ENCODE measurements around the gene PSTK. TPM values are rescaled to one million over a fixed set of nuclear protein-coding genes. Genes with fewer than 3 reads are reported as not detected.

Gene PSTK
- total and polyA plus RNA-seq, 2 of the 13 experiments (the other 11 are each of a cell fraction or from before 2014, with no cell fraction given): 8.2 to 9.3 TPM

GRCh38 chr10:122953902-122954730 is 26.1 kb upstream of the PSTK start, which contains the start of gene C10orf88 (continued):
- TF ChIP-seq, protein P1, sequence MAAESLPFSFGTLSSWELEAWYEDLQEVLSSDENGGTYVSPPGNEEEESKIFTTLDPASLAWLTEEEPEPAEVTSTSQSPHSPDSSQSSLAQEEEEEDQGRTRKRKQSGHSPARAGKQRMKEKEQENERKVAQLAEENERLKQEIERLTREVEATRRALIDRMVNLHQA (CRISPR knock-in tag; IDR thresholded peaks at IDR 0.05): no peak
- TF ChIP-seq TP53 (CRISPR knock-in tag; conservative IDR thresholded peaks at IDR 0.05): no peak
- peak; percentile 95 for TF ChIP-seq YEATS2 (CRISPR knock-in tag; IDR thresholded peaks at IDR 0.05; ENCODE audit: borderline replicate concordance)
- TF ChIP-seq IRX3 (CRISPR knock-in tag; IDR thresholded peaks at IDR 0.05; ENCODE audit: borderline replicate concordance, low read depth): peak; percentile 88; the same call in 1 of the 2 replicates
- TF ChIP-seq AKAP8 (CRISPR knock-in tag; IDR thresholded peaks at IDR 0.05): peak; percentile 80
- peak; percentile 93; the same call in 1 of the 2 replicates for TF ChIP-seq ZBTB8A (CRISPR knock-in tag; IDR thresholded peaks at IDR 0.05; ENCODE audit: borderline replicate concordance, low read depth)
- TF ChIP-seq, protein P2, sequence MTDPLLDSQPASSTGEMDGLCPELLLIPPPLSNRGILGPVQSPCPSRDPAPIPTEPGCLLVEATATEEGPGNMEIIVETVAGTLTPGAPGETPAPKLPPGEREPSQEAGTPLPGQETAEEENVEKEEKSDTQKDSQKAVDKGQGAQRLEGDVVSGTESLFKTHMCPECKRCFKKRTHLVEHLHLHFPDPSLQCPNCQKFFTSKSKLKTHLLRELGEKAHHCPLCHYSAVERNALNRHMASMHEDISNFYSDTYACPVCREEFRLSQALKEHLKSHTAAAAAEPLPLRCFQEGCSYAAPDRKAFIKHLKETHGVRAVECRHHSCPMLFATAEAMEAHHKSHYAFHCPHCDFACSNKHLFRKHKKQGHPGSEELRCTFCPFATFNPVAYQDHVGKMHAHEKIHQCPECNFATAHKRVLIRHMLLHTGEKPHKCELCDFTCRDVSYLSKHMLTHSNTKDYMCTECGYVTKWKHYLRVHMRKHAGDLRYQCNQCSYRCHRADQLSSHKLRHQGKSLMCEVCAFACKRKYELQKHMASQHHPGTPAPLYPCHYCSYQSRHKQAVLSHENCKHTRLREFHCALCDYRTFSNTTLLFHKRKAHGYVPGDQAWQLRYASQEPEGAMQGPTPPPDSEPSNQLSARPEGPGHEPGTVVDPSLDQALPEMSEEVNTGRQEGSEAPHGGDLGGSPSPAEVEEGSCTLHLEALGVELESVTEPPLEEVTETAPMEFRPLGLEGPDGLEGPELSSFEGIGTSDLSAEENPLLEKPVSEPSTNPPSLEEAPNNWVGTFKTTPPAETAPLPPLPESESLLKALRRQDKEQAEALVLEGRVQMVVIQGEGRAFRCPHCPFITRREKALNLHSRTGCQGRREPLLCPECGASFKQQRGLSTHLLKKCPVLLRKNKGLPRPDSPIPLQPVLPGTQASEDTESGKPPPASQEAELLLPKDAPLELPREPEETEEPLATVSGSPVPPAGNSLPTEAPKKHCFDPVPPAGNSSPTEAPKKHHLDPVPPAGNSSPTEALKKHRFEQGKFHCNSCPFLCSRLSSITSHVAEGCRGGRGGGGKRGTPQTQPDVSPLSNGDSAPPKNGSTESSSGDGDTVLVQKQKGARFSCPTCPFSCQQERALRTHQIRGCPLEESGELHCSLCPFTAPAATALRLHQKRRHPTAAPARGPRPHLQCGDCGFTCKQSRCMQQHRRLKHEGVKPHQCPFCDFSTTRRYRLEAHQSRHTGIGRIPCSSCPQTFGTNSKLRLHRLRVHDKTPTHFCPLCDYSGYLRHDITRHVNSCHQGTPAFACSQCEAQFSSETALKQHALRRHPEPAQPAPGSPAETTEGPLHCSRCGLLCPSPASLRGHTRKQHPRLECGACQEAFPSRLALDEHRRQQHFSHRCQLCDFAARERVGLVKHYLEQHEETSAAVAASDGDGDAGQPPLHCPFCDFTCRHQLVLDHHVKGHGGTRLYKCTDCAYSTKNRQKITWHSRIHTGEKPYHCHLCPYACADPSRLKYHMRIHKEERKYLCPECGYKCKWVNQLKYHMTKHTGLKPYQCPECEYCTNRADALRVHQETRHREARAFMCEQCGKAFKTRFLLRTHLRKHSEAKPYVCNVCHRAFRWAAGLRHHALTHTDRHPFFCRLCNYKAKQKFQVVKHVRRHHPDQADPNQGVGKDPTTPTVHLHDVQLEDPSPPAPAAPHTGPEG (CRISPR knock-in tag; IDR thresholded peaks at IDR 0.05): peak; percentile 94
- TF ChIP-seq JARID2 (CRISPR knock-in tag; IDR thresholded peaks at IDR 0.05; ENCODE audit: insufficient replicate concordance): peak; percentile 65
- TF ChIP-seq MEIS2 (CRISPR knock-in tag; IDR thresholded peaks at IDR 0.05): 0 out of 2 replicates have a peak, but pooled peaks have one; percentile 18
- no peak; the same call in 1 of the 2 replicates for TF ChIP-seq ZNF670 (CRISPR knock-in tag; IDR thresholded peaks at IDR 0.05; ENCODE audit: borderline replicate concordance)
- TF ChIP-seq ERF (CRISPR knock-in tag; IDR thresholded peaks at IDR 0.05): peak; percentile 93
- TF ChIP-seq ZNF597 (CRISPR knock-in tag; IDR thresholded peaks at IDR 0.05): no peak
- TF ChIP-seq, protein P3, sequence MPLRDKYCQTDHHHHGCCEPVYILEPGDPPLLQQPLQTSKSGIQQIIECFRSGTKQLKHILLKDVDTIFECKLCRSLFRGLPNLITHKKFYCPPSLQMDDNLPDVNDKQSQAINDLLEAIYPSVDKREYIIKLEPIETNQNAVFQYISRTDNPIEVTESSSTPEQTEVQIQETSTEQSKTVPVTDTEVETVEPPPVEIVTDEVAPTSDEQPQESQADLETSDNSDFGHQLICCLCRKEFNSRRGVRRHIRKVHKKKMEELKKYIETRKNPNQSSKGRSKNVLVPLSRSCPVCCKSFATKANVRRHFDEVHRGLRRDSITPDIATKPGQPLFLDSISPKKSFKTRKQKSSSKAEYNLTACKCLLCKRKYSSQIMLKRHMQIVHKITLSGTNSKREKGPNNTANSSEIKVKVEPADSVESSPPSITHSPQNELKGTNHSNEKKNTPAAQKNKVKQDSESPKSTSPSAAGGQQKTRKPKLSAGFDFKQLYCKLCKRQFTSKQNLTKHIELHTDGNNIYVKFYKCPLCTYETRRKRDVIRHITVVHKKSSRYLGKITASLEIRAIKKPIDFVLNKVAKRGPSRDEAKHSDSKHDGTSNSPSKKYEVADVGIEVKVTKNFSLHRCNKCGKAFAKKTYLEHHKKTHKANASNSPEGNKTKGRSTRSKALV (CRISPR knock-in tag; IDR thresholded peaks at IDR 0.05): 0 out of 2 replicates have a peak, but pooled peaks have one; percentile 28
- peak; percentile 70; the same call in 1 of the 2 replicates for TF ChIP-seq SRF (IDR thresholded peaks at IDR 0.05; ENCODE audit: low read depth, low read length)
- TF ChIP-seq RORA (CRISPR knock-in tag; IDR thresholded peaks at IDR 0.05): no peak
- TF ChIP-seq, protein P4, sequence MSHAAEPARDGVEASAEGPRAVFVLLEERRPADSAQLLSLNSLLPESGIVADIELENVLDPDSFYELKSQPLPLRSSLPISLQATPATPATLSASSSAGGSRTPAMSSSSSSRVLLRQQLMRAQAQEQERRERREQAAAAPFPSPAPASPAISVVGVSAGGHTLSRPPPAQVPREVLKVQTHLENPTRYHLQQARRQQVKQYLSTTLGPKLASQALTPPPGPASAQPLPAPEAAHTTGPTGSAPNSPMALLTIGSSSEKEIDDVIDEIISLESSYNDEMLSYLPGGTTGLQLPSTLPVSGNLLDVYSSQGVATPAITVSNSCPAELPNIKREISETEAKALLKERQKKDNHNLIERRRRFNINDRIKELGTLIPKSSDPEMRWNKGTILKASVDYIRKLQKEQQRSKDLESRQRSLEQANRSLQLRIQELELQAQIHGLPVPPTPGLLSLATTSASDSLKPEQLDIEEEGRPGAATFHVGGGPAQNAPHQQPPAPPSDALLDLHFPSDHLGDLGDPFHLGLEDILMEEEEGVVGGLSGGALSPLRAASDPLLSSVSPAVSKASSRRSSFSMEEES (CRISPR knock-in tag; IDR thresholded peaks at IDR 0.05): peak; percentile 74
- peak; percentile 94 for TF ChIP-seq HOXA5 (CRISPR knock-in tag; IDR thresholded peaks at IDR 0.05)
